ENCODE measurements around the gene RITA1.

- TF ChIP-seq CTCF (IDR thresholded peaks at IDR 0.05) = peak; percentile 49 to 82 (median 79)
- TF ChIP-seq POLR2A (IDR thresholded peaks at IDR 0.05) = no peak
Observed at GRCh38 chr12:113196990-113197389, 11.5 kb downstream of the RITA1 start.

Data from right lobe of liver (tissue), 4 donors.